SKM-1 treated with dmso at 0.1 percent for 144 hours (cell line): ENCODE data around the gene BCAS3.

Source experiments
- DNase-seq: peaks from one replicate; lab custom pipeline; 2025; ENCODE audit not compliant: unreplicated experiment; lab: John Stamatoyannopoulos, UW

The BCAS3 gene

GRCh38 chr17:61306003-61306402, 628.4 kb downstream of the BCAS3 start:
- no peak for DNase-seq

- DNase-seq: no peak
Measured at GRCh38 chr17:61307905-61308886, 630.5 kb downstream of the BCAS3 start.

GRCh38 chr17:61309362-61310256, 632.0 kb downstream of the BCAS3 start:
- no peak for DNase-seq

- no peak for DNase-seq
Measured at GRCh38 chr17:61310590-61310989, 632.9 kb downstream of the BCAS3 start.

- DNase-seq: no peak
Measured at GRCh38 chr17:61312406-61313295, 635.0 kb downstream of the BCAS3 start.

GRCh38 chr17:61313461-61314326, 636.0 kb downstream of the BCAS3 start:
- DNase-seq: no peak

GRCh38 chr17:61314368-61315078, 636.9 kb downstream of the BCAS3 start:
- no peak for DNase-seq

- DNase-seq: no peak
Measured at GRCh38 chr17:61316633-61317032, 639.0 kb downstream of the BCAS3 start.

GRCh38 chr17:61317779-61318178, 640.1 kb downstream of the BCAS3 start:
- DNase-seq: no peak

- no peak for DNase-seq
Measured at GRCh38 chr17:61318684-61319098, 641.0 kb downstream of the BCAS3 start.

GRCh38 chr17:61321344-61321743, 643.7 kb downstream of the BCAS3 start:
- DNase-seq: no peak

- no peak for DNase-seq
Measured at GRCh38 chr17:61322325-61323002, 644.8 kb downstream of the BCAS3 start.

- no peak for DNase-seq
Measured at GRCh38 chr17:61323003-61323908, 645.6 kb downstream of the BCAS3 start.

- DNase-seq: no peak
Measured at GRCh38 chr17:61323909-61324868, 646.5 kb downstream of the BCAS3 start.

- no peak for DNase-seq
Measured at GRCh38 chr17:61324950-61325349, 647.3 kb downstream of the BCAS3 start.

- no peak for DNase-seq
Measured at GRCh38 chr17:61325382-61326073, 647.9 kb downstream of the BCAS3 start.
